AML-193 (cell line): ENCODE measurements around the gene SRCIN1.

Experiments used
- DNase-seq, 2 experiments: peaks; one replicate each; lab custom pipeline; 2025; lab: John Stamatoyannopoulos, UW

SRCIN1 gene

DNA sequence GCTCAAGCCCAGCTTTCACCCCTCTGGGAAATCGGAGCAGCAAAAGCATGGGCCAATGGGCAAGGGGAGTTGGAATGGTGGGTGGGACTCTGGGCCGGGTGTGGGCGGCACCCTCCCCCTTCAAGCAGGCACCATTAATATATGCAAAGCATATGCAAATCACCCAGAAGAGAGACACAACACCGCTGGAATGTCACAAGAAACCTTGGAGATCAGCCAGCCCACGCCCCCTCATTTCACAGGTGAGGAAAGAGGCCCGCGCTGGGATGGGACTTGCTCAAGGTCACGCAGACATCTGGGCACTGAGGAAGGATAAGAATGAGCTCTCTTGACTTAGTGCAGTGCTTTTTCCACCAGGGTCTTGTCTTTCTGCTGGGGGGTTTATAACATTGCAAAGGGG is 4.8 kb downstream of the SRCIN1 start:
- no peak for DNase-seq

DNA sequence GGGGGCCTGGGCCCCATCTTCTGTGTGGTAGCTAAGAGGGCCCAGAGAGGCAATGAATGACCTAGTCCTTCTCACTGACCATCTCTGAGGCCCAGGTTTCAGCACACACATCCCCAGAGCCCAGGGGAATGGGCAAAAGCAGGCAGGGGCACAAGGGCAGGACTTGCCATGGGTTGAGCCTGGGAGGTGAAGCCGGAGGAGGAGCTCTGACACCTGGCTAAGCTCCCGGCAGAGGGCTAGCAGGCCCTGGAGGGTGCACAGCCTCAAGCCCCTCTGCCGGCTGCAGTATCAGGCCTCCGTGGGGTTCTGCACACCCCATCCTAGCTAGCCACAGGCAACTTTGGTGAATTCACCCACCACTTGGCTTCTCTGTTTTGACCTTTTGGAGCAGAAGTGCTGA is 5.3 kb downstream of the SRCIN1 start:
- DNase-seq: no peak

DNA sequence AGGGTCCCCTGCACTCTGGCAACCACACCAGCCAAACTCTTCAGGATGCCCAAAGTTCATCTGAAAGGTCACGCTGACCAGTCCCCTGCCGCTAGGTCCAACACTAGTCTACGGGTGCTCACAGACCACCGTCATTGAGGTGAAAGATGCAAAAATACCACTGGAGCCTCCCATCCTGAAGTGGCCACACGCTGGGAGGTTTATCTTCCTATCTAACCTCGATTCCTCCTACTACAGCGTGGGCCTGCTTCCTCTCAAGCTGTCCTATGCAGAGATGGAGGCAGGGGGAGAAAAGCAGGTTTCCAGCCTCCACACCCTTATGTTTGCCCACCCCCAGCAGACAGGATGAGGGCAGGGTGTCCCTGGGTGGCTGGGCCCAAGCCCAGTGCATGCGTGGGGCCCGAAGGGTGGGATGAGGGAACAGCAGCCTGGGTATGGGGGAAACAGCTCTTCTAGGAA is 6.3 kb downstream of the SRCIN1 start:
- no peak for DNase-seq

DNA sequence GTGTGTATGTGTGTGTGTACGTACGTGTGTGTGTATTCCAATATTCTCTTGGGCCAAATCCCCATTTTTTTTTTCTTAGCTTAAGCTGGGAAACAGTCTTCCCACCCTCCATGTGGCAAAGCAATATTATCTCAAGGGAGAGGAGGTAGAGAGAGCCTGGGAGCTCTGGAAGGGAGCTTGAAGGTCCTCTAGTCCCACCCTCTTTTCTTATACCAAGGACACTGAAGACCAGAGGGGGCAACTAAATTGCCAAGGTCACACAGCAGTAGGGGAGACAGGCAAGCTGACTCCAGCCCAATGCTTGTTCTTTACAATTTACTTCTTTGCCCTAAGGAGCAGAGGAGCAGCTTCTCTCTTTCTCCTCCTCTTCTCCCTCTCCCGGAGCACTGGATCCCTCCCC is 6.8 kb downstream of the SRCIN1 start:
- DNase-seq: no peak

DNA sequence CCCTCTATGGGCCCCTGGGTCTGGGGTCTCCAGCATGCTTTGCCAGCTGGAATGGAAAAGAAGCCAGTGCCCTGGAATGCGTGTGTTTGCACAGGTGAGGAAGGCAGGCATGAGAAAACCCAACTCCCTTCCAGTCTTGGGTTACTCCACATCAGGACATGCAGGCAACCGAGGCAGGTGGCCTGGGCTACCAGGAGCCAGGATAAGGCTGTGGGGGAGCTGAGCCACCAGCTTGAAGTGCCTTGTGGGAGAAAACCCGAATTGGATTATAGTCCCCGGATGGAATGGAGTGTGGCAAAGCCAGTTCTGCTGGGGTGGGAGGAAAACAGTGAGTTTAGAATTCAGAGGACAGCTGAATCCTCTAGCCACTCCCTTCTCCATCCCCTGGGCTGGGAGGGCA is 7.2 kb downstream of the SRCIN1 start:
- peak; percentile 61 to 63 for DNase-seq

DNA sequence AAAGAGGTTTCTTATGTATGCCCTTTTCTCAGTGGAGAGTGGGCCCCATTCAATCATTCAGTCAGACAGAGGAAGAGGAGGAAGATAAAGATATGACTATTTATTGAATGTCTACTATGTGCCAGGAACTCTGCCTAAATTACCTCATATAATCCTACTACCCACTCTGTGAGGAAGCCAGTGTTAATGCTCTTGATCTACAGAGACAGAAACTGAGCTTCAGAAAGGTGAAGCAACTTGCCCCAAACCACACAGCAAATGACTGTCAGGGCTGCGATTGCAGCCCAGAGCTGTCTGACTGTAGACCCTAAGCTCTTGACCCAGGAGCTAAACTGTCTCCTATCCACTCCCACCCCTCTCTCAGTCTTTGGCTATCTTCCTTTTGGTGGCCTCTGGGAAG is 8.4 kb downstream of the SRCIN1 start:
- DNase-seq: no peak

DNA sequence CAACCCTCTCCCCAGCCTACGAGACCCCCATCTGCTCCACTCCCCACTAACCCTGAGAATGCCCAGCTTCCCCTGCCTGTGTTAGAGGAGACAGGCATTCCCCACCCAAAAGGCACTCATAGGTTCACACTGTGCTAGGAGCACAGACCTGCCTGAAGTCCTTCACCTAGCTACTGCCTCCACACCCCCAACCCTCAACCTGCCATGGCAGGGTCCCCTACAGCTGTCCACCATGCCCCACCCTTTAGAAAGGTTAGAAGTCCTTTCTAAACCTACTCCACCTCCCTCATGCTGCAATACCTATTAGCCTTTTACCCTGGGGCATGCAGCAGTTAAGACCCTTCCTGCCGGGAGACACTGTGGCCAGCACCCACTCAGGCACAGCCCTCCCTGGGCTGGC is 9.1 kb downstream of the SRCIN1 start:
- DNase-seq: no peak

DNA sequence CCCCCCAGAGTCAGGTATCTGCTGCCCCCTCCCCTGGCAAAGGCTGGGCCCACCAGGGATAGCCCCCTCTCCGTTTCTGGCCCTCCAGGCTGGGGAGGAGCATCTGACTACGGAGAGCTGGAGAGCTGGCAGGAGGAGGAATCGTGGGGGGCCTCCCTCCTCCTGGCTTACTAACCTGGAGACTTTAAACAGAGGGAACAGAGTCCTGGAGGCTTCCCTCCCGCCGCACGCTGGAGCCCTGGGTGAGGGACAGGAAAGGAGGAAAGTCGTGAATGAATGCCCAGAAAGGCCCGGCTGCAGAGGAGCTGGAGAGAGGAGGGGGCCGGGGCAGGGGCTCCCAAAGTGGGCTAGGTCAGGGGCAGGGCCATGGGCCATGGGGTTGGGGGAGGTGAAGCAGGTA is 9.9 kb downstream of the SRCIN1 start:
- no peak for DNase-seq

DNA sequence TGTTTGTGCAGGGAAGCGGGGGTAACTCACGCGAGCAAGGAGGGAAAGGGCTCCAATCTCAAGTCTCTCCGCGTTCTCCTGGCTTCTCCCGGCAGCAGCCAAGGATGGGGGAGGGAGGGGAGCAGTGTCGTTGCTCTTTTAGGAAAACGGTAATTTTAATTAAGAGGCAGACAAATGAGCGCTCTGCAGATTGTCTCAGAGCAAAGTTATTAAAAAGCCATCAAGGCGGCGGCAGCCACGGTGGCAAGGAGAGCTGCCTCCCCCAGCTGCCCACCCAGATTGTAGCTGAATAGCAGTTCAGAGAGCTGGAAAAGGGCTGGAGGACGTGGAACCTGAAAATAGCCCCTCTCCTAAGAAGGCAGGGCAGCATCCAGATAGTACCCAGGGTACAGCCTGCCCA is 11.6 kb downstream of the SRCIN1 start:
- no peak for DNase-seq

DNA sequence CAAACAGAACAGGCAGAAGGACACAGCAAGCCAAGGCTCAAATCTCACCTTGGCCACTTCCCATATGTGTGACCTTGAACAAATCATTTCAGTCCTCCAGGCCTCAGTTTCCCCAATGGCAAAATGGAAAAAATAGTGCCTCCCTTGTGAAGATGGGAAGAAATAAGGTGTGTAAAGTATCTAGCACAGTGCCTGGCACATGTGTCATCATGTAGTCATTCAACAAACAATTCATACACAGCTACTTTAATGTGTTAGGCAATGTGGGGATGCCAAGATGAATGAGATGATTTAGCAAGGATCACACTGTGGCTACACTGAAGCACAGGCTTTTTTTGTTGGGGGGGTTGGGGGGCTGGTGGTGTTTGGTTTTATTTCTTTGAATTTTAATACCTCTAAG is 13.3 kb downstream of the SRCIN1 start:
- no peak for DNase-seq

DNA sequence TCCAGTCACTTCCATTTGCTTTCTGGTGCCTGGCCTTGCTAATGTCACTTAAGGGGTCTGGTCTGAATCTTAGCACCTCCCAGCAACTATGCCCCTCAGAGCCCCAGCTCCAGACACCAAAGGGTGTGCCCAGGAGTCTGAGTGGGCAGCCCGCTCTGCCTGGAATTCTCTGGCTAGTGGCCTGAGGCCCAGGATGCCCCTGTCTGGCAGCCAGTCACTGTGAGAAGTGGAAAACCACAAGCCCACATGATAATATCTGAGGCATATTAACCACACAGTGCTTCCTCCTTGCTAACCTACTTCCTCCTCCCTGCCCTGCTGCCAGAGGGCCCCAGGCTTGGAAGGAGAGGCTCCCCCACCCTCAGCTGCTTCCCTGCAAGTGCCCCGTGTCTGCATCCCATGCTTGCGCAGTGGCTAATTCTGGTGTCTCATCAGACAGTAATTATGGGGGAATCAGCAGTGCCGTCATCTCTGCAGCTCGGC is 14.0 kb downstream of the SRCIN1 start:
- peak; percentile 99 for DNase-seq

DNA sequence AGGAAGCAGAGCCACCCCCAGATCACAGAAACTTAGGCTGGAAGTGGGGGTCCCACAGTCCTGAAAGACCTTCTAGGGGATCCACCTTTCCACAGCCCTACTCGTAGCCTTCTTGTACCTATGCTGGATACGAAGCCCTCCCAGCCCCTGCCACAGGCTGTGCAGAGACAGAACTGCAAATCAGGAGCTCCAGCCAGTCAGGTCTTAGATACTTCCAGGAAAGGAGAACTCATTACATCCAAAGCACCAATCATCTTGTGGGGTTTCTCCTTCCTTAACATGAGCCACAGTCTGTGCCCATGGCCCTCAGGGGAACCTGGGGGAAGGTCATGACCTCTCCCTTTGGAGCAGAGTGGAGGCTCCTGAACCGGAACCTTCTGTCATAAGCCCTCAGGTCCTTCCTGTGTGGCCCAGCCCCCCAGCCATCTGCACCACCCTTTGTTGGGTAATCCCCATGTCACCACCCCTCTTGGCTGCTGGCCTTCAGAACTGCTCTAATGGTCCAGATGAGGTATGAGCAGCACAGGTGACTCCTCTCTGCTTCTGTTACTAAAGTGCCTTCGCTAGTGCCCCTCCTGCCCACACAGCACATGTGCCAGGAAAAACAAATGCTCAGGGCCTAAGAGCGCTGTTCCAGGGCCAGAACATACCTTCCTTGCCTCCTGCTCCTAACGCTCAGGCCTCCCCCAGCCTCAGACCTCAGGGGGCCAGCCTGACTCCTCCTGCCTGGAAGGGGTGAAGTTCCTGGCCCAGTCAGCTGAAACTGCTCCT is 14.6 kb downstream of the SRCIN1 start:
- DNase-seq: peak; percentile 79 to 90

DNA sequence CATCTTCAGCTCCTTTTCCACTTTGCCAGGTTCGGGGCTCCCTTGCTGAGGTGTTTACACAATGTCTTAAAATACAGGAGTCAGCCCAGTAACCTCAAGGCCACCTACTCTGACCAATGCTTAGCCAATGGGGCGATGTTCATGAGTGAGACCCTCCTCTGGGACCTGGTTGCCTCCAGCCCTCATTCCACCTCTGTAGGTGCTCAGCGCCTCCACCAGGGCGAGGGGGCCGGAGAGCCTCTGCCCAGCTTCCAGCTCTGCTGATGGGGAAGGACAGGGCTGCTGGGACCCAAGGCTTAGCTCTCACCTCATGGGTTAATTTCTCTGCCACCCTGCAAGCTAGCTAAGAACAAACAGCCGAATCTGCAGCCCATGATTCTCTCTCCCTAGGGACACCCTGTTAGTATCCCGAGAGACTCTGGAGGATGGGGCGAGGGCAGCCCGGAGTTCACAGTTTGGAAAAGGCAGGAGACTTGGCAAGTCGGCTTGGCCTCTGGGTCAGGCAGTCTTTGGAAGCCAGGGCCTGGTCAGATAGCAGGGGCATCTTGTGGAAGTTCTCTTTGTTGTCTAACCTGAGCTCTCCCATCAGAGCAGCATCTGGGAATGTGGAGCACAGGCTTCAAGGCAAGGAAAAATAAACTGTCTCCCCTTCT is 16.2 kb downstream of the SRCIN1 start:
- no peak for DNase-seq

DNA sequence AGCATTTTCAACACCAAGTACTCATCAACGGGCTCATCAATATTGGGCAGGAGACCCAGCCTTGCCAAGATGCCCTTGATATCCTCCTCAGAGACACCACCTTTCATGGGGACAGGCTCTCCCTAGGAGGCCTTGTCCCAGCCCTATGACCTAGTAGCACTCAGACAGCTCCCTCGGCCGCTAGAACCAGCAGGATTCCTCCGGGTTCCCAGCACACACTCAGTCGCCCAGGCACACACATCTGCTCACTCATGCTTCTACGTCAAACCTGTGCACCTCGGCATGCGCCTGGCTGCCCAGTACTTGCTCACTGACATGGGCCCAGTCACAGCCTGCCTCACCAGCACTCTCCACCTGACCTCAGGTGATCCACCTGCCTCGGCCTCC is 17.0 kb downstream of the SRCIN1 start:
- no peak for DNase-seq

DNA sequence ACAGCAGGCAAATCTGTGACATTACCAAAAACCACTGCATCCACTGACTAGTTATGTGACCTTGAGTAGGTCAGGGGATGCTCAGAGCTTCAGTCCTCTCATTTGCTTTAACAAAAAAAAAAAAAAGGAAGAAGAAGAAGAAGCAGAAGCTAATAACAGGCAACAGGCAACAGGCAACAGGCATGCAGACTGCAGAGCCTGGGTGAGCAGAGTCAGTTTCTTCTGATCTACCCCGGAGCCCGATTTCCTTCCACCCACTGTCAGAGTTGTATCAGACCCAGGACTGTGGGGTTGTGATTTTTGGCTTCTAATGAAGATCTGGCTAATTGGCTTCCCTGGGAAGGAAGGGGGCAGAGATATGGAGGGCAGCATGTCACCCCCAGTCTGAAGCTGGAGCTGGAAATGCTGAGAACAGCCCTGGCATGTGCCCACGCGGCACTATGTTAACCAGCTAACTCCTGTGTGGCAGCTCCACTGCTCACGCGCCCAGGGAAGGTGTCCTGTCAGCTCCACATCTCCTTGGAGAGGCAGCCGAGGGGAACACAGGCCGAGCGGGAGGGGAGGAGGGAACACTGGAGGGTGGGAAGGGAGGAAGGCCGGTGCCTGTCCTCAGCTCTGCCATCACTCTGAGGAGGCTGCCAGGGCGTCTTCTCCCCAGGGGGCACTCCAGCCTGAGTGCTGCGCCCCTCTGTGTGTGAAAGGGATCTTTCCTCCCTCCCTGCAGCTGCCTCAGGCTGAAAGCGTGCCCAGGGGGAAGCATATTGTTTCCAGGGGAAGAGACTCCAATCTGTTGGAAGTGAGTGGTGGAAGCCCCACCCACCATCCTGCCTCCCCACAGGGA is 17.6 kb downstream of the SRCIN1 start:
- DNase-seq: peak; percentile 56 to 65

DNA sequence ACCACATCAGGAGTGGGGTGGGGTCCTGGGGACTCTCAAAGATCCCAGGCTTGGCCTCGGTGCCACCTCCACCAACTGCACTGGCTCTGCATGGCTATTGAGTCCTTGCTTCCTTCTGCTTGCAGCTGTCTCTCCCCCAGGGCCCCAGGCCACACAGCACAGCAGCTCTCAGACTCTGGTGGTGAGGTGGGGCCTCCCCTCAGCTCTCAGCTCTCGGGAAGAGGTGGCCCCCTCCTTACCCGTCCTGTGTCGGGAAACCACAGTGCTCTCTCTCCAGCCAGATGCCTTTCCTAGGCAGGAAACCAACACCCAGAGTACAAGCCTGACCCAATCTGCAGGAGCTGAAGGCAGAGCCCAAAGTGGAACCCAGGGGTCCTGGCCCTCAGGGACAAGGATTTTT is 18.5 kb downstream of the SRCIN1 start:
- DNase-seq: no peak

DNA sequence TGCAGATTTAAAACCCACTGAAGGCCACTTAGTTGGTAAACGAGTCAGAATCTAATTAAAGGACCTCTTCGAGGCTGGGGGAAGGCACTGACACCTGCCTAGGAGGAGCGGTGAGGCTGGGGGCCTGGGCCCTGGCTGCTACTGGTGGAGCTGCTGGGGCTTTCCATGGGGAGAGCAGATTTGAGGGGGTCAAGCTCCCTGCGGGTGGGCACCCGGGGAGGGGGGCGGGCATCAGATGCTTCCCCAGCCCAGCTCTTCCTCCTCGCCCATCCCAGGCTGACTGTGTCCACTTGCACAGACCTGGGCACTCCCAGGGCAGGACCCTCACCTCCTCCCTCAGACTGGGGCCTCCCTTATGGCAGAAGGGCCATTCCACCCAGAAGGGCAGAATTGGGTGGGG is 19.0 kb downstream of the SRCIN1 start:
- DNase-seq: no peak

DNA sequence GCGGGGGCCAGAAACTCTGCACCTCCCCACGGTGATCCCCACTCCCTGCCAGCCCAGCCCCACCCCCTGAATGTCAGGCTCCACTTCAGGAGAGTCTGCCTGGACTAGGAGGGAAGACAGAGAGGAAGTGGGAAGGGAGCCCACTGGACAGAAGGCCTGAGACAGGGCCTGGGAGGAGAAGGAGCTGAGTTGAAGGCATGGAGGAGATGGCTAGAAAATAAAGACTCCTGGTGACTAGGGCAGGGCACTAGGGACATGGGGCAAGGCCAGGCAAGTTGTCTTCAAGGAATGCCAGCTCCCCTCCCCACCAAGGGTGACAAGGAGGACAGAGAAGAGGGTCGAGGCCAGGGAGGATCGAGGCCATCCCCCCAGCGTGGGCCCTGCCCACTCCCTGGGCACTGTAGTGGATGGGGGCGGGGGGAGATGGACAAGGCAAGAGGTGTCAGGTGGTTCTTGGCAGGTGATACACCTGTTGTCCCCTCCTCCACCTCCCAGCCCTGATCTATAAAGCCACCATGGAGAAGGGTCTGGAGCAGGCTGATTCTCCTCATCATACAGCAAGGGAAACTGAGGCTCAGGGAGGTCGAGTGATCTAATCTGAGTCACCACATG is 19.7 kb downstream of the SRCIN1 start:
- no peak for DNase-seq

DNA sequence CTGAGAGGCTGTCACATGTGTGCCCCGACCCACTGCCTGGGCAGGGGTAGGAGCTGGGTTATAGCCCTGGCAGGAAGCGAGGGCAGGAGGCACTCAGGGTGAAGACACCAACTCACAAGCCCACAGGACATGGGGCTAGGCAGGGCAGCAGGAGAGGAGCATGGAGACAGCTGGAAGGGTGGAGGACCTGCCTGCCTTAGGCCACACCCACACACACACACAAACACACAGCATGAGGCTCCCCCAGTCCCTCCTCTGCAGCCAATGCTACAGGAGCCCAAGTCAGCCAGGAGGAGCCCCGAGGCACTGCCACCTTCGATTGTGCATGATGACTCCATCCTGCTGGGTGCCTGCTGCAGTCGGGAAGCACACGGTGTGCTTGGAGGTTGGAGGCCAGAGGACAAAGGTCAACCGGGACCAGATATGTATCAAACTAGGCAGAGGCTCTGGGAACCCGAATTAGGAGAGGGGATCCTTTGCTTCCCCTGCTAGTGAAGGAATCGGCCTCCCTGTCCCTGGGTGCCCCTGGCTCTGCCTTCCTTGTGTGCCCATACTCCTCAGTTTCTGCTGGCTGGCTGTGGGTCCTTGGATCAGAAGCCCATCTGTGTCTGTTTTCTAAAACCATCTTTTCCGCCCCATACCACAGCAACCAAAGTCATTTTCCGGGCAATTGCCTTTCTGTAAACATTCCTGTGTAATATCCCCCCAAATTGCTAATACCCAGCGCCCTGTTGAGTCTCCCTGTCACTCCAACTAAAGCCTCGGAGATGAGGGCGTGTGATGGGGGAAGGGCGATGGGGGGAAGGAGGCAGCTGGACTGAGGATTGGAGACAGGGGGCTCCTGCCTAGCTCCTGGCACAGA is 20.5 kb downstream of the SRCIN1 start:
- no peak for DNase-seq

DNA sequence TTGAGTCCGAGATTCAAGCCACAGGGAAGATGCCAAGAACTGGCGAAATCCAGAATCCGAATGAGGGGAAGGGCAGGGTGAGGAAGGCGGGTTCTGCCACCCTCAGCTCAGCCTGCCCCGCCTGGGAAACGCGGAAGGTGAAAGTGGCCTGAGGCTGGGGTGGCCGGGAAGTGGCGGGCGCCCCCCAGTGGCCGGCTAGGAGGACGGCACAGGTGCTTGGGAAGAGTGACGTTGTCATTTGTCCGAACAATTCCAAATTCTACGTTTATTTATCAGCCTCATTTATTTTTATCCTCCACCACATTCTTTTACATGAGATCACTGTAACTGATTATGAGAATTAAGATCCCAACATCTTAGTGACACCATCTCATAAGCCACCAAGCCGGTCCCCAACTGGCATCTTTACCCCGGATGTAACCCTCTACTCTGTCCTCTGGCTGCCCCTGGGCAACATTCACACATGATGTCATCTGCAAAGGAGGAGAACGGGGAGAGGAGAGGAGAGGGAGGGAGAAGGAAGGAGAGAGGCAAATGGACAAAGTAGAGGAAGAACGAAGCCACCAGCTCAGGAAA is 21.3 kb downstream of the SRCIN1 start:
- peak; percentile 64 to 65 for DNase-seq

DNA sequence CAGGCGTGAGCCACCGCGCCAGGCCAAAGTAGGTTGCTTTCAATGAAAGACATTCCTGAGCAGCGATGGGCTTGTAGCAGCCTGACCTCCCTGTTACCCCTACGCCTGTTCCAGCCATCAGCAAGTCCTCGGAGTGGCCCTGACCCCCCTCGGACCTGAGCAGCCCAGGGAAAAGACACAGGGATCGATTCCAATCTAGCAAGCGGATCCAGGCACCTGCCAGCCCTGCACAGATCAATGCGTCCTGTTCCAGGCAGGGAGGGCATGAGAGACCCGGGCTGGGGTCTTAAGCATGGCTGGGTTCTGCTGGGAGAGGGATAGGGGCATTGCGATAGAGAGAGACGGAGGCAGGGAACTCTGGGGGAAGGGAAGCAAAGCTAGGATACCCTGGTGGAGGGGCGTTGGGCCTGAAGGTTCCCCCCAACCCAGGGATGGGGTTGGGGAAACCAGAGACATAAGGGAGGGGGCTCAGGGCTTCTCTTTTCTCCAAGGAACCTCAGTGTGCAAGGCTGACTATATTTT is 21.9 kb downstream of the SRCIN1 start:
- no peak for DNase-seq
